Endothelial cell (in vitro differentiated cells): ENCODE results near the gene TXNDC8. TPM values are rescaled to one million over a fixed set of nuclear protein-coding genes. Genes with fewer than 3 reads are reported as not detected.

ENCODE experiments used
- DNase-seq: peaks from one replicate; pipeline ENCODE4 v3.0.0; 2021; ENCODE audit warnings: low spot score
- H3K27ac Mint-ChIP-seq: one replicate; pipeline ENCODE4 v1.8.0; 2021; ENCODE audit warnings: mixed read lengths, inconsistent platforms; ENCODE audit not compliant: unreplicated experiment
- H3K27me3 Mint-ChIP-seq: one replicate; pipeline ENCODE4 v1.8.0; 2021; ENCODE audit warnings: mild to moderate bottlenecking, moderate library complexity, mixed read lengths, inconsistent platforms; ENCODE audit not compliant: unreplicated experiment
- H3K36me3 Mint-ChIP-seq: one replicate; pipeline ENCODE4 v1.8.0; 2021; ENCODE audit warnings: mild to moderate bottlenecking, low read depth, mixed read lengths, inconsistent platforms; ENCODE audit not compliant: unreplicated experiment
- H3K4me1 Mint-ChIP-seq: one replicate; pipeline ENCODE4 v1.8.0; 2021; ENCODE audit warnings: mild to moderate bottlenecking, mixed read lengths, inconsistent platforms; ENCODE audit not compliant: unreplicated experiment
- H3K4me3 Mint-ChIP-seq: one replicate; pipeline ENCODE4 v1.8.0; 2021; ENCODE audit warnings: mild to moderate bottlenecking, mixed read lengths, inconsistent platforms; ENCODE audit not compliant: unreplicated experiment
- H3K9me3 Mint-ChIP-seq: one replicate; pipeline ENCODE4 v1.8.0; 2021; ENCODE audit warnings: mixed read lengths, inconsistent platforms; ENCODE audit not compliant: unreplicated experiment
- total RNA-seq: library from RNA; stranded (reverse); fragmentation: NEBNext Ultra II Directional; extraction: Animal tissue kit (Norgen Biotek cat#: 25700); gene quantifications from one replicate; pipeline ENCODE4 v1.2.1, GENCODE V29; 2021; ENCODE audit not compliant: unreplicated experiment
- TF ChIP-seq, protein P1 (sequence below): fragments of 200-600 bp; sonication (generic); IDR thresholded peaks from one replicate; pipeline ENCODE4 v1.5.0; 2021; ENCODE audit warnings: antibody characterized with exemption; ENCODE audit not compliant: unreplicated experiment

The TXNDC8 gene
- total RNA-seq, 1 donor from 2014 or later, result not detected

GRCh38 chr9:110303133-110303532 is 34.5 kb downstream of the TXNDC8 start:
- H3K27ac Mint-ChIP-seq, result no peak overlapping the region
- H3K4me1 Mint-ChIP-seq, result no peaks in the 10 kb centered on the region
- H3K36me3 Mint-ChIP-seq, result no peaks in the 10 kb centered on the region
- no peak overlapping the region for H3K4me3 Mint-ChIP-seq
- DNase-seq, result no peak
- TF ChIP-seq, protein P1, sequence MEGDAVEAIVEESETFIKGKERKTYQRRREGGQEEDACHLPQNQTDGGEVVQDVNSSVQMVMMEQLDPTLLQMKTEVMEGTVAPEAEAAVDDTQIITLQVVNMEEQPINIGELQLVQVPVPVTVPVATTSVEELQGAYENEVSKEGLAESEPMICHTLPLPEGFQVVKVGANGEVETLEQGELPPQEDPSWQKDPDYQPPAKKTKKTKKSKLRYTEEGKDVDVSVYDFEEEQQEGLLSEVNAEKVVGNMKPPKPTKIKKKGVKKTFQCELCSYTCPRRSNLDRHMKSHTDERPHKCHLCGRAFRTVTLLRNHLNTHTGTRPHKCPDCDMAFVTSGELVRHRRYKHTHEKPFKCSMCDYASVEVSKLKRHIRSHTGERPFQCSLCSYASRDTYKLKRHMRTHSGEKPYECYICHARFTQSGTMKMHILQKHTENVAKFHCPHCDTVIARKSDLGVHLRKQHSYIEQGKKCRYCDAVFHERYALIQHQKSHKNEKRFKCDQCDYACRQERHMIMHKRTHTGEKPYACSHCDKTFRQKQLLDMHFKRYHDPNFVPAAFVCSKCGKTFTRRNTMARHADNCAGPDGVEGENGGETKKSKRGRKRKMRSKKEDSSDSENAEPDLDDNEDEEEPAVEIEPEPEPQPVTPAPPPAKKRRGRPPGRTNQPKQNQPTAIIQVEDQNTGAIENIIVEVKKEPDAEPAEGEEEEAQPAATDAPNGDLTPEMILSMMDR, result no peak
- H3K9me3 Mint-ChIP-seq, result no peaks in the 10 kb centered on the region
- H3K27me3 Mint-ChIP-seq, result peaks cover 1% of the 10 kb centered on the region

DNA sequence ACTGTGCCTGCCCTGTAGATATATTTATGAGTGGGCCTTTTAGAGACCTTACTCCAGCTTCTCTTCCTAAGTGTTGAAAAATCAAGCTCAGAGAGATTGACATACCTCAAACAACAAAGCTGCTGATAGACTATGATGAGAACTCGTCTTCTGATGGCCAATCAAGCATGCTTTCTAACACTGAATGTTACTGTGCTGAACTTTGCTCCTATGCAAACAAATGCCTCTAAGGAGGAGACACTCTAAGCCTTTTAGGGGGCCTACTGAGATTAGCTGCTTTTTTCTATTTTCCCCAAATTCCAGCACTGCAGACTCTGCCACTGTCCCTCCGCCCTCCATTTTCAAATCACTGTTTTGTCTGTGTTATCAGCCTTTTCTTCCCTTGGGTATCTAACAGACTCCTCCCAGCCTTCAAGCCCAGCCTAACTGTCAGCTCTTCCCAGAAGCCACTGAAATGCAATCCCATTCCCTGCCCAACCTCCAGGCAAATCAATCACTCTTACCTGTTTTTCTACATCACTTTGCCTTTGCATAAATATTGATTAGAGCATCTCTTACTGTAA is 39.5 kb downstream of the TXNDC8 start:
- H3K27ac Mint-ChIP-seq, result no peak overlapping the region
- H3K27me3 Mint-ChIP-seq, result no peaks in the 10 kb centered on the region
- H3K4me1 Mint-ChIP-seq, result no peaks in the 10 kb centered on the region
- H3K36me3 Mint-ChIP-seq, result no peaks in the 10 kb centered on the region
- TF ChIP-seq, protein P1, result no peak
- H3K4me3 Mint-ChIP-seq, result no peak overlapping the region
- DNase-seq, result no peak
- H3K9me3 Mint-ChIP-seq, result no peaks in the 10 kb centered on the region

DNA sequence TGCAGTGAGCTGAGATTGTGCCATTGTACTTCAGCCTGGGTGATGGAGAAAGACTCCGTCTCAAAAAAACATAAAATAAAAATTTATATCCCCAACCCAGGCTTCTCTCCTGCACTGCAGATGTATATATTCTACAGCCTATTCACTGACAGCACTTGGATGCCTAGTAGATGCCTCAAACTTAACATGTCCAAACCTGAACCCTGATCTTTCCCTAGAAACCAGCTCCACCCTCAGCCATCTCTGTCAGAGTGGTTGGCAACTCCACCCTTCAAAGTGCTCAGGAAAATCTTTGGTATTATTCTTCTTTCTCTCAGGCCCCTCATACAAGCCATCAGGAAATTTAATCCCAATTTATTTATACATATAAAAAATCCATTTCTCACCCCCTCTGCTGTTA is 44.4 kb downstream of the TXNDC8 start:
- no peak for DNase-seq
- no peak overlapping the region for H3K4me3 Mint-ChIP-seq
- TF ChIP-seq, protein P1, result no peak
- H3K27me3 Mint-ChIP-seq, result no peaks in the 10 kb centered on the region
- H3K36me3 Mint-ChIP-seq, result no peaks in the 10 kb centered on the region
- H3K9me3 Mint-ChIP-seq, result no peaks in the 10 kb centered on the region
- H3K27ac Mint-ChIP-seq, result no peak overlapping the region
- no peaks in the 10 kb centered on the region for H3K4me1 Mint-ChIP-seq

- H3K4me3 Mint-ChIP-seq, result no peak overlapping the region
- TF ChIP-seq, protein P1, result no peak
- no peaks in the 10 kb centered on the region for H3K9me3 Mint-ChIP-seq
- H3K27ac Mint-ChIP-seq, result no peak overlapping the region
- no peaks in the 10 kb centered on the region for H3K36me3 Mint-ChIP-seq
- no peaks in the 10 kb centered on the region for H3K4me1 Mint-ChIP-seq
- H3K27me3 Mint-ChIP-seq, result no peaks in the 10 kb centered on the region
- DNase-seq, result no peak
Measured at GRCh38 chr9:110291921-110292557, 45.6 kb downstream of the TXNDC8 start.

- H3K36me3 Mint-ChIP-seq, result no peaks in the 10 kb centered on the region
- H3K4me3 Mint-ChIP-seq, result no peak overlapping the region
- no peak for DNase-seq
- TF ChIP-seq, protein P1, result no peak
- no peaks in the 10 kb centered on the region for H3K4me1 Mint-ChIP-seq
- H3K27me3 Mint-ChIP-seq, result peaks cover 2% of the 10 kb centered on the region
- H3K27ac Mint-ChIP-seq, result no peak overlapping the region
- H3K9me3 Mint-ChIP-seq, result no peaks in the 10 kb centered on the region
Measured at GRCh38 chr9:110290001-110290400, 47.7 kb downstream of the TXNDC8 start.
